HepG2 (cell line): Measurements from ENCODE around the gene IPMK. TPM values are rescaled to one million over a fixed set of nuclear protein-coding genes. Genes with fewer than 3 reads are reported as not detected.

Experiments
- ATAC-seq: fragments of 200-7000 bp; cut with Tn5 transposase; 3 replicates; pipeline ENCODE4 v1.9.1; 2020; ENCODE audit warnings: mild to moderate bottlenecking, moderate library complexity
- BruUV-seq: library from RNA; stranded (reverse); fragments of 400-500 nt; replicated peaks from 2 replicates; lab custom pipeline; 2021; lab: Mats Ljungman, UMichigan
- CTCF ChIA-PET: fragments of 300-600 bp; formaldehyde crosslinking; extraction: SDS; loops from one replicate; lab custom pipeline; 2021; ENCODE audit warnings: low total read pairs, inconsistent platforms, low intra/inter-chr PET ratio; lab: Yijun Ruan, JAX
- POLR2A ChIA-PET: fragments of 350-600 bp; sonication (Branson Sonifier 250); formaldehyde crosslinking; loops from one replicate; lab custom pipeline; 2020; ENCODE audit warnings: antibody characterized with exemption, inconsistent platforms; lab: Yijun Ruan, JAX
- DNase-seq: peaks from one replicate; pipeline ENCODE4 v3.0.0-alpha.2; 2015; ENCODE audit warnings: low spot score
- FAIRE-seq: peaks from 3 replicates; lab custom pipeline; 2011; peaks lifted over from hg19 to GRCh38; lab: Jason Lieb, UNC
- H2AFZ ChIP-seq: one replicate; pipeline ENCODE4 v1.6.1; 2011; ENCODE audit warnings: low read length, inconsistent platforms
- H3K27ac ChIP-seq: fragments of 300-600 bp; 3 replicates; pipeline ENCODE4 v1.8.0; 2011; ENCODE audit warnings: mixed run types, mild to moderate bottlenecking, mixed read lengths, low read length, inconsistent platforms; ENCODE audit not compliant: insufficient read depth; ENCODE audit errors: extremely low read length
- H3K27me3 ChIP-seq, 2 experiments: fragments of 200-600 bp in 1 of 2; 2 replicates in 1 of 2; 3 replicates in 1 of 2; pipeline versions ENCODE4 v1.6.0 to v1.8.0; 2011; ENCODE audit warnings: low read length in 2 of 2, mild to moderate bottlenecking in 2 of 2, moderate library complexity in 2 of 2, inconsistent platforms in 1 of 2; ENCODE audit not compliant: insufficient read depth in 2 of 2, control insufficient read depth in 1 of 2
- H3K36me3 ChIP-seq, 2 experiments: fragments of 200-600 bp in 1 of 2; replicated peaks in 1 of 2; 2 replicates in 1 of 2; 3 replicates in 1 of 2; pipeline versions ENCODE4 v1.5.1 to v1.8.0; 2011; ENCODE audit warnings: low read length in 2 of 2, inconsistent platforms in 1 of 2; ENCODE audit not compliant: insufficient read depth in 2 of 2, control insufficient read depth in 1 of 2
- H3K4me1 ChIP-seq: 2 replicates; pipeline ENCODE4 v1.5.1; 2012; ENCODE audit warnings: low read length, inconsistent platforms; ENCODE audit not compliant: insufficient read depth
- H3K4me2 ChIP-seq: 2 replicates; pipeline ENCODE4 v1.6.0; 2011; ENCODE audit warnings: low read depth, low read length, inconsistent platforms
- H3K4me3 ChIP-seq, 3 experiments: fragments of 200-600 bp in 1 of 3; sonication (generic), shearing (Covaris generic) in 1 of 3; replicated peaks in 1 of 3; 2 replicates each; pipeline ENCODE4 v1.5.1; 2011 to 2016; ENCODE audit warnings: low read length in 3 of 3, inconsistent platforms in 2 of 3, low read depth in 2 of 3, mild to moderate bottlenecking in 2 of 3, control low read depth in 1 of 3, mixed read lengths in 1 of 3; ENCODE audit not compliant: insufficient read depth in 1 of 3
- H3K79me2 ChIP-seq: one replicate; pipeline ENCODE4 v1.6.1; 2011; ENCODE audit warnings: low read length, inconsistent platforms; ENCODE audit not compliant: insufficient read depth
- H3K9ac ChIP-seq: 2 replicates; pipeline ENCODE4 v1.6.0; 2011; ENCODE audit warnings: mild to moderate bottlenecking, low read depth, low read length, inconsistent platforms; ENCODE audit not compliant: insufficient read depth
- H3K9me3 ChIP-seq: 2 replicates; pipeline ENCODE4 v1.5.1; 2012; ENCODE audit warnings: mild to moderate bottlenecking, low read length
- H4K20me1 ChIP-seq: 2 replicates; pipeline ENCODE4 v1.6.0; 2011; ENCODE audit warnings: inconsistent platforms, mild to moderate bottlenecking, low read length, moderate library complexity; ENCODE audit not compliant: insufficient read depth
- BCL6 ChIP-seq: IDR thresholded peaks from 2 replicates; pipeline ENCODE4 v1.6.1; 2016; ENCODE audit warnings: missing genetic modification reagents, missing compliant biosample characterization
- FOXO1 ChIP-seq: sonication (generic); formaldehyde crosslinking; IDR thresholded peaks from 2 replicates; pipeline ENCODE4 v1.4.0; 2020; ENCODE audit warnings: missing genetic modification reagents
- FOXP1 ChIP-seq, 2 experiments: fragments of 450-650 bp in 1 of 2; IDR thresholded peaks; 2 replicates each; pipeline ENCODE4 v1.6.1; 2017 to 2018; ENCODE audit warnings: antibody characterized with exemption in 1 of 2
- IRX3 ChIP-seq: sonication (generic); formaldehyde crosslinking; IDR thresholded peaks from 2 replicates; pipeline ENCODE4 v1.8.1; 2023; ENCODE audit warnings: mild to moderate bottlenecking, low read depth, missing genetic modification reagents, borderline replicate concordance
- KAT2B ChIP-seq: fragments of 150-350 bp; IDR thresholded peaks from 2 replicates; pipeline ENCODE4 v1.6.1; 2014; ENCODE audit warnings: low read depth, low read length, borderline replicate concordance
- KLF13 ChIP-seq: sonication (generic); formaldehyde crosslinking; IDR thresholded peaks from 2 replicates; pipeline ENCODE4 v1.4.0; 2020; ENCODE audit warnings: mild to moderate bottlenecking, missing genetic modification reagents
- MEIS1 ChIP-seq: sonication (generic); formaldehyde crosslinking; IDR thresholded peaks from 2 replicates; pipeline ENCODE4 v1.9.0; 2021; ENCODE audit warnings: mild to moderate bottlenecking, missing genetic modification reagents, moderate library complexity, borderline replicate concordance
- SETDB1 ChIP-seq: sonication (generic); formaldehyde crosslinking; IDR thresholded peaks from 2 replicates; pipeline ENCODE4 v1.5.1; 2020; ENCODE audit warnings: missing genetic modification reagents, mild to moderate bottlenecking, borderline replicate concordance
- TAF15 ChIP-seq: fragments of 200-400 bp; formaldehyde crosslinking; IDR thresholded peaks from one replicate; pipeline ENCODE4 v1.6.1; 2018; ENCODE audit warnings: mild to moderate bottlenecking, low read depth, low read length; ENCODE audit not compliant: poor library complexity, severe bottlenecking
- ZBTB1 ChIP-seq: sonication (generic); formaldehyde crosslinking; IDR thresholded peaks from 2 replicates; pipeline ENCODE4 v1.4.0; 2020; ENCODE audit warnings: missing genetic modification reagents, borderline replicate concordance
- ZNF530 ChIP-seq: sonication (generic); formaldehyde crosslinking; IDR thresholded peaks from 2 replicates; pipeline ENCODE4 v1.5.0; 2020; ENCODE audit warnings: low read depth, mild to moderate bottlenecking, missing genetic modification reagents
- ZSCAN9 ChIP-seq: IDR thresholded peaks from 2 replicates; pipeline ENCODE4 v1.6.1; 2016; ENCODE audit warnings: borderline replicate concordance
- WGBS: methylation state at CpG from one replicate; pipeline ENCODE4 v1.1.6; 2017; ENCODE audit warnings: low lambda C conversion rate; 5-methylcytosine and 5-hydroxymethylcytosine counted together
- in situ Hi-C: cut with HindIII; loops from 2 replicates; pipeline ENCODE4 v1.10.0; 2017; ENCODE audit warnings: low pct_unique_long_range_greater_than_20kb; ENCODE audit not compliant: extremely low pct_ligation_motif_present
- intact Hi-C: fragments of 100-400 bp; cut with micrococcal nuclease; formaldehyde crosslinking; loops from one replicate; pipeline ENCODE4 v1.10.0; 2022; ENCODE audit not compliant: unreplicated experiment
- polyA plus RNA-seq, 8 experiments: library from polyadenylated mRNA; depleted of rRNA in 3 of 8; stranded (reverse) in 7 of 8; unstranded in 1 of 8; fragments of >200 nt; fragmentation: Illumina TruSeq in 4 of 8; extraction: Trizol in 4 of 8; gene quantifications; 2 replicates each; pipeline versions ENCODE4 v1.2.1 to v1.2.3, GENCODE V29; 2011 to 2016; ENCODE audit warnings: low read depth in 4 of 8, missing spikeins in 1 of 8, mixed read lengths in 1 of 8; ENCODE audit not compliant: insufficient read depth in 1 of 8
- total RNA-seq, 5 experiments: library from RNA; depleted of rRNA; stranded (reverse); fragments of >200 nt; fragmentation: Illumina TruSeq; extraction: Trizol; gene quantifications; 2 replicates each; pipeline ENCODE4 v1.2.3, GENCODE V29; 2016; ENCODE audit warnings: low read depth in 1 of 5
- TF ChIP-seq, protein P1 (sequence below): sonication (generic); formaldehyde crosslinking; IDR thresholded peaks from 2 replicates; pipeline ENCODE4 v1.5.0; 2020; ENCODE audit warnings: mild to moderate bottlenecking, missing genetic modification reagents

IPMK gene
- total and polyA plus RNA-seq, 2 of the 13 experiments (the other 11 are each of a cell fraction or from before 2014, with no cell fraction given) = 2.7 to 3.9 TPM

DNA sequence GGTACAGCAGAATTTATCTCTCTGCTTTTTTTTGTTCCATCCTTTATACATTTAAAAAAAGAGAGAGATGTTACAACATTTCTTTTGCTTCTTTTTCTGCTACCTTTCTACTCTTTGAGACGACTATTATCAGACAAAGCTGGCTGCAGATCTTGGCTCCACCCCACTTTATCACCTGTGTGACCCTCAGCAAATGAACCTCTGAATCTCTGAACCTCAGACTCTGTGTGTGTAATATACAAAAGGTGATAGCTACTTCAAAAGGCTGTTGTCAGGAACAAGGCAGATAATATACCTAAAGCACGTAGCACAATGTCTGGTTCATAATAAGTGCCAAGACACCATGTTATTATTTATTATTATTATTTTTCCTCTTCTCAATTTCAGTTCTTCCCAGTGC, 34.6 kb upstream of the IPMK start:
- Histone ChIP-seq H3K27ac (no peak overlapping the region), H2AFZ (no peak overlapping the region), H3K27me3 (no peaks in the 10 kb centered on the region), H3K9me3 (no peaks in the 10 kb centered on the region), H3K9ac (no peak overlapping the region), H4K20me1 (no peaks in the 10 kb centered on the region), H3K79me2 (no peaks in the 10 kb centered on the region), H3K4me3 (no peak overlapping the region), H3K4me1 (peaks cover 47% of the 10 kb centered on the region), H3K4me2 (no peak overlapping the region), H3K36me3 (no peaks in the 10 kb centered on the region)
- ATAC-seq (no peak), DNase-seq (no peak), FAIRE-seq (no peak)
- intact Hi-C loops (loop anchor here (5.0 to 10.0 kb wide), 2 partner anchors 210 to 343 kb away; partner anchors contain the start of gene BICC1), in situ Hi-C loops (loop anchor here (5.0 to 10.0 kb wide), 2 partner anchors 85 to 213 kb away; partner anchors contain the start of genes BICC1 and TFAM)
- no TSS peak for BruUV-seq
- WGBS = 2% methylated on average over 2 of the region's 2 CpGs
- CTCF ChIA-PET = no interaction called here
- POLR2A ChIA-PET = no interaction called here
- TF ChIP-seq IRX3 (no peak), SETDB1 (CRISPR knock-in tag) (no peak), FOXO1 (CRISPR knock-in tag) (no peak), MEIS1 (CRISPR knock-in tag) (no peak), KAT2B (no peak), TAF15 (no peak), ZSCAN9 (CRISPR knock-in tag) (no peak), ZBTB1 (CRISPR knock-in tag) (no peak), ZNF530 (CRISPR knock-in tag) (no peak), KLF13 (CRISPR knock-in tag) (no peak), FOXP1 (IDR thresholded peaks at IDR 0.05) (no peak), FOXP1 (CRISPR knock-in tag; IDR thresholded peaks at IDR 0.05) (no peak), BCL6 (CRISPR knock-in tag) (no peak)
- TF ChIP-seq, protein P1, sequence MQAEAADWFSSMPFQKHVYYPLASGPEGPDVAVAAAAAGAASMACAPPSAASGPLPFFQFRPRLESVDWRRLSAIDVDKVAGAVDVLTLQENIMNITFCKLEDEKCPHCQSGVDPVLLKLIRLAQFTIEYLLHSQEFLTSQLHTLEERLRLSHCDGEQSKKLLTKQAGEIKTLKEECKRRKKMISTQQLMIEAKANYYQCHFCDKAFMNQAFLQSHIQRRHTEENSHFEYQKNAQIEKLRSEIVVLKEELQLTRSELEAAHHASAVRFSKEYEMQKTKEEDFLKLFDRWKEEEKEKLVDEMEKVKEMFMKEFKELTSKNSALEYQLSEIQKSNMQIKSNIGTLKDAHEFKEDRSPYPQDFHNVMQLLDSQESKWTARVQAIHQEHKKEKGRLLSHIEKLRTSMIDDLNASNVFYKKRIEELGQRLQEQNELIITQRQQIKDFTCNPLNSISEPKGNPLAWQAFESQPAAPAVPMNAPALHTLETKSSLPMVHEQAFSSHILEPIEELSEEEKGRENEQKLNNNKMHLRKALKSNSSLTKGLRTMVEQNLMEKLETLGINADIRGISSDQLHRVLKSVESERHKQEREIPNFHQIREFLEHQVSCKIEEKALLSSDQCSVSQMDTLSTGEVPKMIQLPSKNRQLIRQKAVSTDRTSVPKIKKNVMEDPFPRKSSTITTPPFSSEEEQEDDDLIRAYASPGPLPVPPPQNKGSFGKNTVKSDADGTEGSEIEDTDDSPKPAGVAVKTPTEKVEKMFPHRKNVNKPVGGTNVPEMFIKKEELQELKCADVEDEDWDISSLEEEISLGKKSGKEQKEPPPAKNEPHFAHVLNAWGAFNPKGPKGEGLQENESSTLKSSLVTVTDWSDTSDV = no peak
